ENCODE results near the gene CCDC47. TPM values are rescaled to one million over a fixed set of nuclear protein-coding genes. Genes with fewer than 3 reads are reported as not detected.

CCDC47 gene
- total and polyA plus RNA-seq, 2 of the 4 experiments (the other 2 are of a cell fraction) = 45.7 to 62.0 TPM

DNA sequence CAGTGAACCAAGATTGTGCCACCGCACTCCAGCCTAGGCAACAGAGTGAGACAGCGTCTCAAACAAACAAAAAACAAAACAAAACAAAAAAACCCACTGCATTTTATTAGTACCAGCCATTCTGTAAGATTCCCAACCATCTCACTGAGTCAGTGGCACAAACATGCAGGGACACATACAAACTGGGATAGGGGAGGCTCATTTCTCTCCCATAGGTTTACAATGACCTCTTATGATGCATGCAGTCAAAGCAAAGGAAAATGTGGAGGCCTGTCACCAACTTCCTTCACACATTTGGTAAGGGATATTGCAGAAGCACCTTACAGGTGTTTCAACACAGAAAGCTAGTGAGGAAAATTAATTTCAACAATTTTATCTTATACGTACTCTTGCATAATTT lies 19.4 kb downstream of the CCDC47 start:
- Histone ChIP-seq H2AK9ac (replicated peaks; ENCODE audit: low read depth, low read length, poor library complexity) (no peak overlapping the region), H2BK5ac (ENCODE audit: low read depth, low read length, poor library complexity, severe bottlenecking) (no peak overlapping the region), H3K9ac (ENCODE audit: low read depth, low read length) (no peak overlapping the region), H3K23ac (ENCODE audit: low read depth, low read length) (no peak overlapping the region), H3K4me1 (ENCODE audit: control insufficient read depth, insufficient read depth, low read length) (no peaks in the 10 kb centered on the region), H3K4me3 (ENCODE audit: insufficient read depth, low read depth, low read length) (no peak overlapping the region), H3K4me2 (ENCODE audit: low read depth, low read length) (no peak overlapping the region), H3K18ac (ENCODE audit: low read depth, low read length) (no peak overlapping the region), H2BK120ac (ENCODE audit: low read depth, low read length) (no peak overlapping the region), H2AK5ac (ENCODE audit: low read depth, low read length) (no peak overlapping the region), H4K91ac (ENCODE audit: insufficient read depth, low read depth, low read length) (no peak overlapping the region), H2BK15ac (ENCODE audit: low read depth, low read length) (no peak overlapping the region), H2BK20ac (ENCODE audit: low read depth, low read length) (no peak overlapping the region), H3K4ac (ENCODE audit: low read depth, low read length) (no peak overlapping the region), H2AFZ (replicated peaks; ENCODE audit: low read length, poor library complexity) (no peak overlapping the region), H3K9me1 (ENCODE audit: insufficient read depth, low read length) (no peaks in the 10 kb centered on the region; the same call in 1 of the 2 replicates), H3K14ac (replicated peaks; ENCODE audit: low read depth, low read length) (no peak overlapping the region), H3K27ac (ENCODE audit: insufficient read depth, low read length) (no peak overlapping the region), H3K79me1 (ENCODE audit: low read depth in 1 of 2, low read length in 2 of 2) (peaks cover 7 to 12% of the 10 kb centered on the region in 2 experiments), H4K5ac (ENCODE audit: low read depth, low read length) (no peak overlapping the region), H4K20me1 (ENCODE audit: insufficient read depth, low read length) (no peaks in the 10 kb centered on the region), H3K27me3 (ENCODE audit: control insufficient read depth, insufficient read depth, low read length) (no peaks in the 10 kb centered on the region), H3K56ac (ENCODE audit: extremely low read depth, insufficient read depth, low read length) (no peak overlapping the region), H3K9me3 (ENCODE audit: control insufficient read depth, insufficient read depth, low read length) (no peaks in the 10 kb centered on the region), H3K36me3 (ENCODE audit: control insufficient read depth, insufficient read depth, low read length) (peaks cover 46% of the 10 kb centered on the region), H4K8ac (ENCODE audit: low read depth in 2 of 2, low read length in 2 of 2) (no peak overlapping the region)
- DNase-seq = no peak
- ChIA-PET CTCF (no interaction called here), POLR2A (ENCODE audit: unreplicated experiment) (no interaction called here)
- TF ChIP-seq BHLHE40 (IDR thresholded peaks at IDR 0.05; ENCODE audit: low read depth, low read length) (no peak), MAFK (IDR thresholded peaks at IDR 0.05; ENCODE audit: low read depth, low read length) (no peak), FOS (IDR thresholded peaks at IDR 0.05; ENCODE audit: low read depth, low read length) (no peak), MAZ (IDR thresholded peaks at IDR 0.05; ENCODE audit: borderline replicate concordance, low read depth, low read length) (no peak), POLR2A (IDR thresholded peaks at IDR 0.05; ENCODE audit: low read depth, low read length) (no peak), NFE2L2 (IDR thresholded peaks at IDR 0.05; ENCODE audit: low read depth, low read length) (no peak), USF2 (IDR thresholded peaks at IDR 0.05; ENCODE audit: low read depth, low read length) (no peak), RAD21 (IDR thresholded peaks at IDR 0.05; ENCODE audit: low read length) (no peak), RCOR1 (IDR thresholded peaks at IDR 0.05; ENCODE audit: insufficient replicate concordance, low read length) (no peak), CHD1 (IDR thresholded peaks at IDR 0.05; ENCODE audit: low read depth, low read length) (no peak)
- TF ChIP-seq, protein P1, sequence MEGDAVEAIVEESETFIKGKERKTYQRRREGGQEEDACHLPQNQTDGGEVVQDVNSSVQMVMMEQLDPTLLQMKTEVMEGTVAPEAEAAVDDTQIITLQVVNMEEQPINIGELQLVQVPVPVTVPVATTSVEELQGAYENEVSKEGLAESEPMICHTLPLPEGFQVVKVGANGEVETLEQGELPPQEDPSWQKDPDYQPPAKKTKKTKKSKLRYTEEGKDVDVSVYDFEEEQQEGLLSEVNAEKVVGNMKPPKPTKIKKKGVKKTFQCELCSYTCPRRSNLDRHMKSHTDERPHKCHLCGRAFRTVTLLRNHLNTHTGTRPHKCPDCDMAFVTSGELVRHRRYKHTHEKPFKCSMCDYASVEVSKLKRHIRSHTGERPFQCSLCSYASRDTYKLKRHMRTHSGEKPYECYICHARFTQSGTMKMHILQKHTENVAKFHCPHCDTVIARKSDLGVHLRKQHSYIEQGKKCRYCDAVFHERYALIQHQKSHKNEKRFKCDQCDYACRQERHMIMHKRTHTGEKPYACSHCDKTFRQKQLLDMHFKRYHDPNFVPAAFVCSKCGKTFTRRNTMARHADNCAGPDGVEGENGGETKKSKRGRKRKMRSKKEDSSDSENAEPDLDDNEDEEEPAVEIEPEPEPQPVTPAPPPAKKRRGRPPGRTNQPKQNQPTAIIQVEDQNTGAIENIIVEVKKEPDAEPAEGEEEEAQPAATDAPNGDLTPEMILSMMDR (conservative IDR thresholded peaks at IDR 0.05; ENCODE audit: low read depth, low read length) = no peak
- WGBS, 2 experiments (ENCODE audit: extremely low coverage in 2 of 2, insufficient read length in 1 of 2) = no CpG with 5 or more reads among the region's 3 CpGs
- intact Hi-C loops (cut with micrococcal nuclease) (no loop called here), in situ Hi-C loops (cut with MboI; ENCODE audit: low sequenced_read_pairs) (no loop called here), dilution Hi-C loops (cut with HindIII; ENCODE audit: low sequenced_read_pairs, unreplicated experiment) (no loop called here)
- no peak for ATAC-seq (ENCODE audit: low read depth)
- BruUV-seq (replicated peaks) = no TSS peak
